ENCODE results near the gene EMSY.

DNA sequence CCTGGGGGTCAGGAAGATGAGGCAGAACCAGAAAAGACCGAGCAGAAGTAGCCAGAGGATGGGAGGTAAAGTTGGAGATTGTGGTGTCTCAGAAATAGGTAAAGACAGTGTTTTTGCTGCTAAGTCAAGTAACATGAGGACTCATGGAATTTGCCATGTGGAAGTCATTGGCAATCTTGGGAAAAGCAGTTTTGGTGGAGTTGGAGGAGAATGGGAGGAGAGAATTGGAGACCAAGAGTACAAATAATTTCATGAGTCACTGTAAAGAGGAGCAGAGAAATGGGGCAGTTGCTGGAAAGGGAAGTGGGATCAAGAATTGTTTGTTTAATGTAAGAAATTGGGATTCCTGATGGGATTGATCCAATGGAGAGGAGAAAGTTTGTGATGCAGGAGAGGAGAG is 114.1 kb downstream of the EMSY start:
- TF ChIP-seq POLR2A (IDR thresholded peaks at IDR 0.05; ENCODE audit: low read depth, low read length) (no peak), POLR2AphosphoS5 (IDR thresholded peaks at IDR 0.05; ENCODE audit: low read depth, low read length) (no peak)

Measured in GM12892 (cell line).